Coronary artery (tissue), 2 donors: ENCODE results near the gene RYR3.
"Not testable (repeated sequence)": the region's sequence is repeated elsewhere in the genome, so short reads cannot be mapped to it uniquely, and the experiment has no call there.

Experiments used
- DNase-seq: peaks from one replicate; pipeline ENCODE4 v3.0.0-alpha.2; 2017; ENCODE audit warnings: low spot score
- H3K27ac ChIP-seq, 2 donors: fragments of 200-600 bp; sonication (generic); one replicate each; pipeline ENCODE4 v1.5.1; 2016 to 2019
- H3K4me3 ChIP-seq: fragments of 200-600 bp; sonication (generic); 2 replicates; pipeline ENCODE4 v1.5.1; 2016; ENCODE audit warnings: mild to moderate bottlenecking, moderate library complexity
- CTCF ChIP-seq: fragments of 200-600 bp; sonication (generic); IDR thresholded peaks from one replicate; pipeline ENCODE4 v1.5.1; 2019; ENCODE audit warnings: antibody characterized with exemption

RYR3 gene

GRCh38 chr15:33553157-33553556, 242.4 kb downstream of the RYR3 start:
- H3K4me3 ChIP-seq = no peak overlapping the region
- no peak for DNase-seq
- no peak overlapping the region for H3K27ac ChIP-seq
- TF ChIP-seq CTCF = no peak

GRCh38 chr15:33559207-33559890, 248.6 kb downstream of the RYR3 start:
- Histone ChIP-seq H3K4me3 (no peak overlapping the region), H3K27ac (no peak overlapping the region)
- no peak for TF ChIP-seq CTCF
- no peak for DNase-seq

DNA sequence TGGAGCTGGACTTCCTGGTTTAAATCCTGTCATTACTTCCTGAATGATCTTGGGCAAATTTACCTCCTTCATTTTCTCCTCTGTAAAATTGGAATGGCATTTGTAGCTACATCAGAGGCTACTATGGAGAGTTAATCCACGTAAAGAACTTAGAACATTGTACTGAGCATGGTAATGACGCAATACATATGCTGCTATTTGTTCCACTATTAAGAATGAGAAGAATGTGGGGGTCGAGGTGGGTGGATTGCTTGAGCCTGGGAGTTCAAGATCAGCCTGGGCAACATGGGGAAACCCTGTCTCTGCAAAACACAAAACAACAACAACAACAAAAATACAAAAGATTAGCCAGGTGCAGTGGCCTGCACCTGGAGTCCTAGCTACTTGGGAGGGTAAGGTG, 250.6 kb downstream of the RYR3 start:
- Histone ChIP-seq H3K27ac (no peak overlapping the region), H3K4me3 (no peak overlapping the region)
- no peak for TF ChIP-seq CTCF
- DNase-seq = no peak

GRCh38 chr15:33561967-33562366, 251.2 kb downstream of the RYR3 start:
- no peak for TF ChIP-seq CTCF
- no peak overlapping the region for H3K27ac ChIP-seq
- H3K4me3 ChIP-seq = no peak overlapping the region
- DNase-seq = no peak

- DNase-seq = no peak
- no peak for TF ChIP-seq CTCF
- Histone ChIP-seq H3K27ac (no peak overlapping the region), H3K4me3 (no peak overlapping the region)
Measured at GRCh38 chr15:33565094-33565493, 254.3 kb downstream of the RYR3 start.

- no peak overlapping the region for H3K27ac ChIP-seq
- TF ChIP-seq CTCF = no peak
- H3K4me3 ChIP-seq = no peak overlapping the region
Measured at GRCh38 chr15:33567652-33568051, 256.9 kb downstream of the RYR3 start.

GRCh38 chr15:33569036-33569435, 258.3 kb downstream of the RYR3 start:
- TF ChIP-seq CTCF = no peak
- Histone ChIP-seq H3K27ac (no peak overlapping the region), H3K4me3 (no peak overlapping the region)
- no peak for DNase-seq

More at GRCh38 chr15:33567652-33568051, 256.9 kb downstream of the RYR3 start:
- no peak for DNase-seq

DNA sequence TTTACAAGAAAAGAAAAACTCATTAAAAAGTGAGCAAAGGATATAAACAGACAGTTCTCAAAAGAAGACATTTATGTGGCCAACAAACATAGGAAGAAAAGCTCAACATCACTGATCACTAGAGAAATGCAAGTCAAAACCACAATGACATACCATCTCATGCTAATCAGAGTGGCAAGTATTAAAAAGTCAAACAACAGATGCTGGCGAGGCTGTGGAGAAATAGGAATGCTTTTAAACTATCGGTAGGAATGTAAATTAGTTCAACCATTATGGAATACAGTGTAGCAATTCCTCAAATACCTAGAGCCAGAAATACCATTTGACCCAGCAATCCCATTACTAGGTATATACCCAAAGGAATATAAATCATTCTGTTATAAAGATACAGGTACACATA, 267.1 kb downstream of the RYR3 start:
- not testable (repeated sequence) for H3K27ac ChIP-seq, DNase-seq, H3K4me3 ChIP-seq
